Measurements from ENCODE around the gene DOCK3. TPM values are rescaled to one million over a fixed set of nuclear protein-coding genes. Genes with fewer than 3 reads are reported as not detected.

DOCK3 gene
- total RNA-seq, 1 experiment from 2014 or later, result 8.3 TPM

DNA sequence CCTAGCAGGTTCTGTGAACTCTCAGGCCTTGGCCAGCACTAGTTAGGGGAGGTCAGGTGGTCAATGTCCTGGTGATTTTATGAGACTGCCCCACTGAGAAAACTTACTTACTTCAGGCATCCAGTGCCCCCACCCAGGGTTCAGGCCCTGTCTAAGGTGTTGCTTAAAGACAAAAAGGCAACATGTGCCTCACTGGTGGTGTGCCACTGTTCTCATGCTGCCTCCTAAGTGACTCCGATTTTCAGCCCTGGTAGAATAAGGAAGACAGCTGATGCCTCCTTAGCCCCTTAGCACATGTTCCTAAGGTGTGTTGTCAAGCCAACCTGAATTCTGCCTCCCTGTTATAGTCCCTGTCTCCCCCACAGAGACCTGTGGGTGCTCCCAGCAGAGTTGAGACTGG, 721.7 kb downstream of the DOCK3 start:
- Histone ChIP-seq H3K56ac (ENCODE audit: insufficient read length, low read depth, low read length) (no peak overlapping the region), H4K91ac (ENCODE audit: insufficient read length, low read depth, low read length) (no peak overlapping the region), H3K27me3 (ENCODE audit: insufficient read depth, low read length) (no peaks in the 10 kb centered on the region), H2AK5ac (ENCODE audit: insufficient read length, low read length) (no peak overlapping the region), H3K27ac (ENCODE audit: insufficient read length, low read depth, low read length) (no peak overlapping the region), H4K20me1 (ENCODE audit: control insufficient read depth, insufficient read depth, insufficient read length) (no peaks in the 10 kb centered on the region), H3K4ac (ENCODE audit: low read depth, low read length) (no peak overlapping the region), H3T11ph (ENCODE audit: low read length) (no peak overlapping the region), H3K23me2 (ENCODE audit: insufficient read length, low read depth, low read length, poor library complexity, severe bottlenecking) (no peaks in the 10 kb centered on the region), H3K9ac (ENCODE audit: extremely low read depth, insufficient read length, low read length) (no peak overlapping the region), H3K4me1 (ENCODE audit: insufficient read depth, low read length) (no peaks in the 10 kb centered on the region), H2BK120ac (ENCODE audit: low read depth, low read length, poor library complexity, severe bottlenecking) (no peak overlapping the region), H3K79me2 (ENCODE audit: insufficient read depth, low read length) (peaks cover 20% of the 10 kb centered on the region; the same call in 1 of the 2 replicates), H4K5ac (ENCODE audit: insufficient read length, low read depth, low read length) (no peak overlapping the region), H4K8ac (replicated peaks; ENCODE audit: insufficient read length, low read depth, low read length) (no peak overlapping the region), H3K9me3 (ENCODE audit: control insufficient read depth, low read depth, low read length) (no peaks in the 10 kb centered on the region), H3K23ac (ENCODE audit: insufficient read length, low read depth, low read length) (no peak overlapping the region), H2BK15ac (ENCODE audit: low read depth, low read length) (no peak overlapping the region), H3K18ac (ENCODE audit: insufficient read length, low read depth, low read length) (no peak overlapping the region), H3K4me2 (ENCODE audit: insufficient read depth, insufficient read length, low read length) (no peak overlapping the region), H3K14ac (ENCODE audit: insufficient read depth, low read length) (no peak overlapping the region), H3K79me1 (ENCODE audit: insufficient read depth, low read depth, low read length, poor library complexity, severe bottlenecking) (peaks cover 11% of the 10 kb centered on the region), H2BK5ac (ENCODE audit: insufficient read length, low read length) (no peak overlapping the region), H2BK12ac (ENCODE audit: insufficient read length, low read depth, low read length) (no peak overlapping the region), H2BK20ac (ENCODE audit: low read depth, low read length, poor library complexity, severe bottlenecking) (no peak overlapping the region), H2AFZ (ENCODE audit: low read length) (no peak overlapping the region)
- Mint-ChIP-seq H3K9me3 (peaks cover 8 to 9% of the 10 kb centered on the region in 2 experiments; a peak in 4 of 5 replicates), H3K4me1 (peaks cover 33 to 41% of the 10 kb centered on the region in 2 experiments), H3K36me3 (ENCODE audit: insufficient read depth in 1 of 3, low read depth in 3 of 3) (peaks cover 42 to 72% (median 48%) of the 10 kb centered on the region in 3 experiments), H3K4me3 (no peak overlapping the region), H3K27ac (peak overlapping the region; percentile 50 to 69 (median 55); a peak in 5 of 7 replicates), H3K27me3 (ENCODE audit: low read depth) (no peaks in the 10 kb centered on the region)
- no CpG with 5 or more reads among the region's 1 CpG for WGBS (ENCODE audit: extremely low coverage, insufficient read length, low lambda C conversion rate)
- no peak for DNase-seq
- TF ChIP-seq, protein P1, sequence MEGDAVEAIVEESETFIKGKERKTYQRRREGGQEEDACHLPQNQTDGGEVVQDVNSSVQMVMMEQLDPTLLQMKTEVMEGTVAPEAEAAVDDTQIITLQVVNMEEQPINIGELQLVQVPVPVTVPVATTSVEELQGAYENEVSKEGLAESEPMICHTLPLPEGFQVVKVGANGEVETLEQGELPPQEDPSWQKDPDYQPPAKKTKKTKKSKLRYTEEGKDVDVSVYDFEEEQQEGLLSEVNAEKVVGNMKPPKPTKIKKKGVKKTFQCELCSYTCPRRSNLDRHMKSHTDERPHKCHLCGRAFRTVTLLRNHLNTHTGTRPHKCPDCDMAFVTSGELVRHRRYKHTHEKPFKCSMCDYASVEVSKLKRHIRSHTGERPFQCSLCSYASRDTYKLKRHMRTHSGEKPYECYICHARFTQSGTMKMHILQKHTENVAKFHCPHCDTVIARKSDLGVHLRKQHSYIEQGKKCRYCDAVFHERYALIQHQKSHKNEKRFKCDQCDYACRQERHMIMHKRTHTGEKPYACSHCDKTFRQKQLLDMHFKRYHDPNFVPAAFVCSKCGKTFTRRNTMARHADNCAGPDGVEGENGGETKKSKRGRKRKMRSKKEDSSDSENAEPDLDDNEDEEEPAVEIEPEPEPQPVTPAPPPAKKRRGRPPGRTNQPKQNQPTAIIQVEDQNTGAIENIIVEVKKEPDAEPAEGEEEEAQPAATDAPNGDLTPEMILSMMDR (conservative IDR thresholded peaks at IDR 0.05), result no peak

Data from H9 (cell line).